ENCODE data around the gene LRRC10B.

Gene LRRC10B

GRCh38 chr11:61507962-61508861 lies at the start of gene LRRC10B:
Gene LRRC10B, plus strand, starts transcription at chr11:61508749. Its CDS starts 250 bp downstream, at chr11:61508999.
- in situ Hi-C loops (cut with MboI; ENCODE audit: low sequenced_read_pairs), result no loop called here

GRCh38 chr11:61460474-61460881 lies 48.1 kb upstream of the LRRC10B start:
- in situ Hi-C loops (cut with MboI; ENCODE audit: low sequenced_read_pairs), result loop anchor here (25.0 kb wide), 1 partner anchor 652 kb away; the partner anchor contains the start of gene INCENP

GRCh38 chr11:61460986-61461385 lies 47.6 kb upstream of the LRRC10B start:
- in situ Hi-C loops (cut with MboI; ENCODE audit: low sequenced_read_pairs), result loop anchor here (25.0 kb wide), 1 partner anchor 651 kb away; the partner anchor contains the start of gene INCENP

GRCh38 chr11:61467602-61468001 lies 40.9 kb upstream of the LRRC10B start:
- in situ Hi-C loops (cut with MboI; ENCODE audit: low sequenced_read_pairs), result loop anchor here (25.0 kb wide), 1 partner anchor 645 kb away; the partner anchor contains the start of gene INCENP

GRCh38 chr11:61468002-61468401 lies 40.5 kb upstream of the LRRC10B start:
- in situ Hi-C loops (cut with MboI; ENCODE audit: low sequenced_read_pairs), result loop anchor here (25.0 kb wide), 1 partner anchor 644 kb away; the partner anchor contains the start of gene INCENP

GRCh38 chr11:61472282-61472681 lies 36.3 kb upstream of the LRRC10B start:
- in situ Hi-C loops (cut with MboI; ENCODE audit: low sequenced_read_pairs), result loop anchor here (10.0 to 25.0 kb wide), 2 partner anchors 163 to 640 kb away; partner anchors contain the start of gene INCENP

GRCh38 chr11:61472868-61473267 lies 35.7 kb upstream of the LRRC10B start:
- in situ Hi-C loops (cut with MboI; ENCODE audit: low sequenced_read_pairs), result loop anchor here (10.0 to 25.0 kb wide), 2 partner anchors 162 to 639 kb away; partner anchors contain the start of gene INCENP

- in situ Hi-C loops (cut with MboI; ENCODE audit: low sequenced_read_pairs), result loop anchor here (10.0 to 25.0 kb wide), 2 partner anchors 161 to 639 kb away; partner anchors contain the start of gene INCENP
Observed at GRCh38 chr11:61473370-61474012, 35.1 kb upstream of the LRRC10B start.

GRCh38 chr11:61474013-61474643 lies 34.4 kb upstream of the LRRC10B start:
- in situ Hi-C loops (cut with MboI; ENCODE audit: low sequenced_read_pairs), result loop anchor here (10.0 to 25.0 kb wide), 2 partner anchors 161 to 638 kb away; partner anchors contain the start of gene INCENP

- in situ Hi-C loops (cut with MboI; ENCODE audit: low sequenced_read_pairs), result loop anchor here (10.0 kb wide), 1 partner anchor 159 kb away; no protein-coding TSS in a partner anchor
Observed at GRCh38 chr11:61475433-61475832, 33.1 kb upstream of the LRRC10B start.

- in situ Hi-C loops (cut with MboI; ENCODE audit: low sequenced_read_pairs), result loop anchor here (10.0 kb wide), 1 partner anchor 158 kb away; no protein-coding TSS in a partner anchor
Observed at GRCh38 chr11:61476371-61476770, 32.2 kb upstream of the LRRC10B start.

- in situ Hi-C loops (cut with MboI; ENCODE audit: low sequenced_read_pairs), result loop anchor here (10.0 kb wide), 1 partner anchor 158 kb away; no protein-coding TSS in a partner anchor
Observed at GRCh38 chr11:61477126-61477525, 31.4 kb upstream of the LRRC10B start.

GRCh38 chr11:61477727-61478148 lies 30.8 kb upstream of the LRRC10B start:
- in situ Hi-C loops (cut with MboI; ENCODE audit: low sequenced_read_pairs), result loop anchor here (10.0 kb wide), 1 partner anchor 157 kb away; no protein-coding TSS in a partner anchor

- in situ Hi-C loops (cut with MboI; ENCODE audit: low sequenced_read_pairs), result loop anchor here (10.0 kb wide), 1 partner anchor 155 kb away; no protein-coding TSS in a partner anchor
Observed at GRCh38 chr11:61479360-61480058, 29.0 kb upstream of the LRRC10B start.

- in situ Hi-C loops (cut with MboI; ENCODE audit: low sequenced_read_pairs), result no loop called here
Observed at GRCh38 chr11:61480261-61480993, 28.1 kb upstream of the LRRC10B start.

GRCh38 chr11:61480994-61481335 lies 27.6 kb upstream of the LRRC10B start:
- in situ Hi-C loops (cut with MboI; ENCODE audit: low sequenced_read_pairs), result no loop called here

GRCh38 chr11:61481806-61482205 lies 26.7 kb upstream of the LRRC10B start:
- in situ Hi-C loops (cut with MboI; ENCODE audit: low sequenced_read_pairs), result no loop called here

- in situ Hi-C loops (cut with MboI; ENCODE audit: low sequenced_read_pairs), result no loop called here
Observed at GRCh38 chr11:61482513-61482912, 26.0 kb upstream of the LRRC10B start.

- in situ Hi-C loops (cut with MboI; ENCODE audit: low sequenced_read_pairs), result no loop called here
Observed at GRCh38 chr11:61484541-61484940, 24.0 kb upstream of the LRRC10B start.

Data from HL-60/S4 (cell line).